Psoas muscle (tissue), 8 donors: ENCODE data around the gene SEBOX. TPM values are rescaled to one million over a fixed set of nuclear protein-coding genes. Genes with fewer than 3 reads are reported as not detected.

ENCODE experiments used
- ATAC-seq, 4 donors: fragments of 200-7000 bp; cut with Tn5 transposase; one replicate each; pipeline ENCODE4 v1.9.1; 2020; ENCODE audit warnings: moderate library complexity in 3 of 4, mild to moderate bottlenecking in 2 of 4
- DNase-seq, 2 donors: peaks; one replicate each; pipeline ENCODE4 v3.0.0-alpha.2; 2020
- H3K27ac ChIP-seq: fragments of 200-600 bp; one replicate; pipeline ENCODE4 v1.8.0; 2022
- H3K27me3 ChIP-seq, 3 donors: fragments of 200-600 bp in 1 of 3; one replicate each; pipeline versions ENCODE4 v1.6.1 to v1.8.0; 2013 to 2022; ENCODE audit warnings: low read length in 2 of 3, mild to moderate bottlenecking in 2 of 3, moderate library complexity in 1 of 3; ENCODE audit not compliant: insufficient read depth in 3 of 3
- H3K36me3 ChIP-seq, 2 donors: fragments of 200-600 bp in 1 of 2; one replicate each; pipeline versions ENCODE4 v1.6.1 to v1.8.0; 2013 to 2022; ENCODE audit warnings: low read depth in 1 of 2, mild to moderate bottlenecking in 1 of 2, moderate library complexity in 1 of 2; ENCODE audit not compliant: insufficient read depth in 1 of 2
- H3K4me1 ChIP-seq: fragments of 200-600 bp; one replicate; pipeline ENCODE4 v1.8.0; 2022
- H3K4me3 ChIP-seq: fragments of 200-600 bp; one replicate; pipeline ENCODE4 v1.8.0; 2022; ENCODE audit warnings: mild to moderate bottlenecking
- H3K9me3 ChIP-seq: fragments of 200-600 bp; one replicate; pipeline ENCODE4 v1.8.0; 2022
- WGBS, 3 donors: extraction: QIAGEN DNeasy Blood & Tissue Kit; methylation state at CpG; one replicate each; pipeline versions ENCODE4 v1.1.6 to v1.1.7; 2013; 5-methylcytosine and 5-hydroxymethylcytosine counted together
- intact Hi-C, 2 donors: fragments of 100-400 bp; cut with DNase I; formaldehyde crosslinking; loops; one replicate each; pipeline versions ENCODE4 v1.11.0 to v1.14.2; 2022
- long read RNA-seq, 2 donors: library from polyadenylated mRNA; unstranded; transcript quantifications; one replicate each; pipeline ENCODE4 v2.0.0, GENCODE V29; 2021
- polyA plus RNA-seq, 3 donors: library from polyadenylated mRNA; stranded (reverse); fragments of 200-250 nt; gene quantifications; one replicate each; pipeline ENCODE4 v1.2.3, GENCODE V29; 2013
- total RNA-seq, 4 donors: library from RNA; stranded (reverse); fragmentation: NEBNext Ultra II Directional in 2 of 4; extraction: Animal tissue kit (Norgen Biotek cat#: 25700) in 2 of 4; gene quantifications; one replicate each; pipeline versions ENCODE4 v1.2.1 to v1.2.4, GENCODE V29; 2021 to 2023
- TF ChIP-seq, protein P1 (sequence below): fragments of 200-600 bp; IDR thresholded peaks from one replicate; pipeline ENCODE4 v1.8.0; 2022; ENCODE audit warnings: antibody characterized with exemption
- donor health status: healthy with polysubstance abuse.
- donor health status: DM: no; HTN: no; CAD: no; lungs with moderate emphysema.
- donor health status: Bipolar disorder and iron deficiency.
- donor health status: healthy.
- donor health status: DM: yes; HTN: yes; CAD: no.
- donor health status: DM: no; HTN: no; CAD: no.
- donor health status: DM: no; HTN: no; CAD: no.
- donor health status: DM: yes; HTN: yes; CAD: no.

The SEBOX gene, protein sequence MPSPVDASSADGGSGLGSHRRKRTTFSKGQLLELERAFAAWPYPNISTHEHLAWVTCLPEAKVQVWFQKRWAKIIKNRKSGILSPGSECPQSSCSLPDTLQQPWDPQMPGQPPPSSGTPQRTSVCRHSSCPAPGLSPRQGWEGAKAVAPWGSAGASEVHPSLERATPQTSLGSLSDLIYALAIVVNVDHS
- total RNA-seq (not detected), polyA plus RNA-seq (not detected)
- long read RNA-seq, donor 1: 0 reads
- long read RNA-seq, donor 2: 0 reads

DNA sequence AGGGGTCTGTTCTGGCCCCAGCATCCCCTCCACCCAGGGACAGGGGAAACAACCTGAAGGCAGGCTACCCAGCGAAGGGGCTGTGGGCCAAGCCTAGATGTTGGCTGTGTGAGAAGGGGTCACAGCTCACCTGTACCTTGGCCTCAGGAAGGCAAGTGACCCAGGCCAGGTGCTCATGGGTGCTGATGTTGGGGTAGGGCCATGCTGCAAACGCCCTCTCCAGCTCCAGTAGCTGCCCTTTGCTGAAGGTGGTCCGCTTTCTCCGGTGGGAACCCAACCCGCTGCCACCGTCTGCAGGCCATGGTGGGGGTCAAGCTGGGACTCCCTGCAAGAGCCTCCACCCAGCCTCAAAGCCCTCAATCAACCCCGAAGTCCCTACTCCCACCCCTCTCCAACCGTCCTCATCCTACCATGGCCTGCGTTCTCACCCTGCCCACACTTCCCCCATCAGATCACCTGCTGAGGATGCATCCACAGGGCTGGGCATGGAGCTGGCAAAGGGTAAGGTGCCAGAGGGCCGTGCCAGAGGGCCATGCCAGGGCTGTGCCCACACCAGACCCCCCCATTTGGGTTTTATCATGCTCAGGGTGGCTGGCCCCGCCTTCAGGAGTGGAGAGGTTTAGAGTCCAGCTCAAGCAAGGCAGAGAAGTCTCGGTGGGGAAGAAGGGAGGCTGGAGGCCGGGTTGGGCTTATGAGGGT, at the start of gene SEBOX:
TSS of gene SEBOX (minus strand) at position 535 of the 699 bp plus-strand sequence. CDS start at position 487, 48 bp downstream.
- no peak for ATAC-seq
- Histone ChIP-seq H3K9me3 (no peaks in the 10 kb centered on the region), H3K36me3 (peaks cover 11 to 60% of the 10 kb centered on the region in 2 donors), H3K4me3 (no peak within 1 kb of the TSS), H3K27ac (no peak within 1 kb of the TSS), H3K4me1 (no peaks in the 10 kb centered on the region), H3K27me3 (no peaks in the 10 kb centered on the region)
- WGBS, 3 donors: 85 to 86% (median 86%) methylated on average over 12 to 13 of the region's 13 CpGs
- no peak for DNase-seq
- intact Hi-C loops: no loop called here
- TF ChIP-seq, protein P1, sequence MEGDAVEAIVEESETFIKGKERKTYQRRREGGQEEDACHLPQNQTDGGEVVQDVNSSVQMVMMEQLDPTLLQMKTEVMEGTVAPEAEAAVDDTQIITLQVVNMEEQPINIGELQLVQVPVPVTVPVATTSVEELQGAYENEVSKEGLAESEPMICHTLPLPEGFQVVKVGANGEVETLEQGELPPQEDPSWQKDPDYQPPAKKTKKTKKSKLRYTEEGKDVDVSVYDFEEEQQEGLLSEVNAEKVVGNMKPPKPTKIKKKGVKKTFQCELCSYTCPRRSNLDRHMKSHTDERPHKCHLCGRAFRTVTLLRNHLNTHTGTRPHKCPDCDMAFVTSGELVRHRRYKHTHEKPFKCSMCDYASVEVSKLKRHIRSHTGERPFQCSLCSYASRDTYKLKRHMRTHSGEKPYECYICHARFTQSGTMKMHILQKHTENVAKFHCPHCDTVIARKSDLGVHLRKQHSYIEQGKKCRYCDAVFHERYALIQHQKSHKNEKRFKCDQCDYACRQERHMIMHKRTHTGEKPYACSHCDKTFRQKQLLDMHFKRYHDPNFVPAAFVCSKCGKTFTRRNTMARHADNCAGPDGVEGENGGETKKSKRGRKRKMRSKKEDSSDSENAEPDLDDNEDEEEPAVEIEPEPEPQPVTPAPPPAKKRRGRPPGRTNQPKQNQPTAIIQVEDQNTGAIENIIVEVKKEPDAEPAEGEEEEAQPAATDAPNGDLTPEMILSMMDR: no peak

DNA sequence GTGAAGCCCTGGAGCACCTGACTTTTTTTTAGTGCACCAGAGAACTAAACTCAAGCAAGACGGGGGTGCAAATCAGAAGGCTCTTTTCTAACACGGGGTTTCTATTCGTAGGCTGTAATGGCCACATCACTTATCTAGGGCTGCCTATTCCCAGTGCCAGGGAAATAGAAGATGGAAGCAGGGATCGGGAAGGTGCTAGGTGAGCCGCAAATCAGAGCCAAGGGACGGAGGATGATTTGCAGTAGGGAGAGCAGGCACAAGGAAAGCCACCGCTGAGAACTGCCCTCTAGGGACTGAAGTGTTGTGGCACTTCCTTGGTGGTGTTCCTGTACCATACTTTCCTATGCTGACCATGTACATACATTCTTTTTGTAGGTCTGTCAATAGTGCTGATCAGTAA, 48.8 kb upstream of the SEBOX start:
- Histone ChIP-seq H3K27ac (no peak overlapping the region), H3K4me3 (no peak overlapping the region), H3K27me3 (peaks cover 0 to 11% (median 2%) of the 10 kb centered on the region in 3 donors), H3K9me3 (no peaks in the 10 kb centered on the region), H3K36me3 (no peaks in the 10 kb centered on the region), H3K4me1 (no peaks in the 10 kb centered on the region)
- intact Hi-C loops: no loop called here
- no peak for ATAC-seq
- no peak for DNase-seq
- TF ChIP-seq, protein P1: no peak
- WGBS, 3 donors: 51 to 57% (median 51%) methylated on average over 7 of the region's 7 CpGs

DNA sequence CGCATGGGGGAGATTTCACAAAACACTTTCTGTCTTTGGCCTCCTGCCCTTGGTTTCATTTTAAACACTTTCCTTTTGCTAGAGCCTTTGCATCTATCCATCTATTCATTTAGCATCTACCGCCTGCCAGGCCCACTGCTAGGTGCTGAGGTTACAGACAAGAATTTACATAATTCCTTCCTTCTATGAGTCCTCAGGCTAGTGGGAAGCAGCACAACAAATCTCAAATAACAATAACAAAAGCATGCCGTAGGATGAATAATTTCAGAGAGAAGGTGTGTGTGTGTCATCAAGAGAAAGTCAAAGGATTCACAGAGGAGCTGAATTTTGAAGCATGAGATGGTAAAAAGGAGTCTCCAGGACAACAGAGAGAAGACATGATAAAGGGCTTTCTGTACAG, 47.1 kb upstream of the SEBOX start:
- ATAC-seq (no peak), DNase-seq (no peak)
- 61 to 79% (median 72%) methylated on average over 3 of the region's 3 CpGs for WGBS, 3 donors
- TF ChIP-seq, protein P1: no peak
- Histone ChIP-seq H3K27ac (no peak overlapping the region), H3K4me1 (no peaks in the 10 kb centered on the region), H3K4me3 (no peak overlapping the region), H3K9me3 (no peaks in the 10 kb centered on the region), H3K27me3 (peaks cover 0 to 11% (median 2%) of the 10 kb centered on the region in 3 donors), H3K36me3 (no peaks in the 10 kb centered on the region)
- intact Hi-C loops: no loop called here

DNA sequence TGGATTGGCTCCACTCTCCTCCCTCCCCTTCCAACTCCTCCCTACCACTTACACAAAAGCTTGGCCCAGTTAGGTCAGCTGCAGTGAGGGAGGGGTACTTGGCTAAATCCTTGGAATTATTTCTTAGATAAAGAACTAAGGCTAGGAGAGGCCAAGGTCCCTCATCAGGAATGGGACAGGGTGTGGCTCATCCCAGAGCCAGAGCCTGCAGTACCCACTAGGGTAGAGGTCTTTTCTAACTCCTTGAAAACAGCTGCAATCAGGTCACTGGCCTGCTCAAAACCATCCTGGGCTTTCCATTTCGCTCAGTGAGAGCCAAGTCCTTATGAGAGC, 42.9 kb upstream of the SEBOX start:
- intact Hi-C loops: no loop called here
- DNase-seq (no peak), ATAC-seq (no peak)
- H3K9me3 ChIP-seq: no peaks in the 10 kb centered on the region
- TF ChIP-seq, protein P1: no peak
- 82 to 92% (median 88%) methylated on average over 1 of the region's 1 CpG for WGBS, 3 donors
- H3K4me1 ChIP-seq: no peaks in the 10 kb centered on the region
- H3K4me3 ChIP-seq: no peak overlapping the region
- H3K27me3 ChIP-seq: peaks cover 0 to 2% (median 2%) of the 10 kb centered on the region in 3 donors
- H3K36me3 ChIP-seq: peaks cover 0 to 11% of the 10 kb centered on the region in 2 donors
- H3K27ac ChIP-seq: no peak overlapping the region
